ENCODE results near the gene TRIM17.
"Not testable (repeated sequence)": the region's sequence is repeated elsewhere in the genome, so short reads cannot be mapped to it uniquely, and the experiment has no call there.

The TRIM17 gene

DNA sequence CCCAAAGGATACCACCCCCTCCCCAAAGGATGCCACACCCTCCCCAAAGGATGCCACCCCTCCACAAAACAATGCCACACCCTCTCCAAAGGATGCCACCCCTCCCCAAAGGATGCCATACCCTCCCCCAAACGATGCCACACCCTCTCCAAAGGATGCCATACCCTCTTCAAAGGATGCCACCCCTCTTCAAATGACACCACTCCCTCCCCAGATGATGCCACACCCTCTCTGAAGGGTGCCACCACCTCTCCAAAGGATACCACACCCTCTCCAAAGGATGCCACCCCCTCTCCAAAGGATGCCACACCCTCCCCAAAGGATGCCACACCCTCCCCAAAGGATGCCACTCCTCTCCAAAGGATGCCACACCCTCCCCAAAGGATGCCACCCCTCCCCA lies 21.6 kb upstream of the TRIM17 start:
- TF ChIP-seq GATA1 (IDR thresholded peaks at IDR 0.05; ENCODE audit: low read depth, low read length) = no peak
- TF ChIP-seq POLR2A (IDR thresholded peaks at IDR 0.05; ENCODE audit: low read length) = no peak
- no peak for DNase-seq

GRCh38 chr1:228437424-228437962 lies 20.8 kb upstream of the TRIM17 start:
- TF ChIP-seq POLR2A (IDR thresholded peaks at IDR 0.05; ENCODE audit: low read length) = no peak
- TF ChIP-seq GATA1 (IDR thresholded peaks at IDR 0.05; ENCODE audit: low read depth, low read length) = no peak
- no peak for DNase-seq

DNA sequence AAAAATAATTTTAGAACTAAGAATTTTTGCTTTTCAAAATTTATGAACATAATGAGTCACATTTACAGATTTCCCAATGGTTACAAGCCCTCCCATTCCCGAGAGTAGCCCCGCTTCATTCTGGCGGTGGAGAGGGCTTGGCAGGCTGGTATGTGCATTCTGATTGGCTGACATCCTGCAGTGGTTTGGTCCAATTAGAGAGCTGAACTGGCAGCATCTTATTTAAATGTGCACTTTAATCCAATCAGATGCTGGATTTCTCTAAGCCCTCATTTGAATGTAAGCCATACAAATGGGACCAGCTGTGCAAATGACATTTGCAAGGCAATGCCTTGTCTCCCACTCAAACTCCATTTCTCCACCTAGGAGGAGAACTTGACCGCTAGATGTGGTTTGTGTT lies 18.0 kb upstream of the TRIM17 start:
- TF ChIP-seq POLR2A (IDR thresholded peaks at IDR 0.05; ENCODE audit: low read length) = no peak
- TF ChIP-seq GATA1 (IDR thresholded peaks at IDR 0.05; ENCODE audit: low read depth, low read length) = no peak
- no peak for DNase-seq

DNA sequence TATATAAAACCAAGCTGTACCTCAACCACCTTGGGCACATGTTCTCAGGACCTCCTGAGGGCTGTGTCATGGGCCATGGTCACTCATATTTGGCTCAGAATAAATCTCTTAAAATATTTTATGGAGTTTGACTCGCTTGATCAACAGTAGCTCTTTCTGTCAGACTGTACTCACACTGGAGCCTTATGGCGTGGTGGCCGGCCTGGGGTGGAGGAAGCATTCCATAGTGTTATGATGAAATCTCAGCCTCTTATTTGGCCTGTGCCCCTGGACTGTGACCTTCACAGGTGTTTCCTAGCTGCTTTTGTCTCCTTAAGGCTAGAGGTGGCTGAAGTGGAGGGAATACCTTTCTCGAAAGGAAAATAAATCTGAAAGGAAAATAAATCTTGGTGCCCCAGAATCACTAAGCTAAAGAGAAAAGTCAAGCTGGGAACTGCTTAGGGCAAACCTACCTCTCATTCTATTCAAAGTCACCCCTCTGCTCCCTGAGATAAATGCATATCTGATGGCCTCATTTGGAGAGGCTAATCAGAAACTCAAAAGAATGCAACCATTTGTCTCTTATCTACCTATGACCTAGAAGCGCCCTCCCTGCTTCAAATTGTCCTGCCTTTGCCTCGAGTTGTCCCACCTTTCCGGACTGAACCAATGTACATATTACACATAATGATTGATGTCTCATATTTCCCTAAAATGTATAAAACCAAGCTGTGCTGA lies 16.8 kb upstream of the TRIM17 start:
- DNase-seq = not testable (repeated sequence)

GRCh38 chr1:228430243-228430642 lies 13.6 kb upstream of the TRIM17 start:
- no peak for TF ChIP-seq POLR2A (IDR thresholded peaks at IDR 0.05; ENCODE audit: low read length)
- no peak for TF ChIP-seq GATA1 (IDR thresholded peaks at IDR 0.05; ENCODE audit: low read depth, low read length)

GRCh38 chr1:228429698-228430097 lies 13.0 kb upstream of the TRIM17 start:
- DNase-seq = no peak
- TF ChIP-seq POLR2A (IDR thresholded peaks at IDR 0.05; ENCODE audit: low read length) (no peak), GATA1 (IDR thresholded peaks at IDR 0.05; ENCODE audit: low read depth, low read length) (no peak)

More at GRCh38 chr1:228430243-228430642, 13.6 kb upstream of the TRIM17 start:
- no peak for DNase-seq

DNA sequence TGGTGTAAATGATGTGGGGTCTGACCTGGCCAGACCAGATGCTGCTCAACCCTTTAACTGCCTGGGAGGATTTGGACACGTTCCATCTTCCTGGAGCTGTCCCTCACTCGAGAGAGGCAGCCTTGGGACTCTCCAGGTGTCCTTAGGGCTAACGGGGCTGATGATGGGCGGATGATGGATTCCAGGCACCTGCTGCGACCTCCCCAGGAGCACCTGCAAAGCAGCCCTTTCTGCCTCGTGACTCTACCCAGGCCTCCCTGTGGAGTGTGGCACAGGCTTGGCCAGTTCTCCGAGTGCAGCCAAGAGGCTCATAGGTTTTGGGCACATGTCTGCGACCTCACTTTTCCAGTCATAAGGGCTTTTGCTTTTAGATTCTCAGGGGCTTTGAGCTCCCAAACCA lies 12.3 kb upstream of the TRIM17 start:
- TF ChIP-seq POLR2A (IDR thresholded peaks at IDR 0.05; ENCODE audit: low read length) = no peak
- TF ChIP-seq GATA1 (IDR thresholded peaks at IDR 0.05; ENCODE audit: low read depth, low read length) = no peak
- DNase-seq = no peak

- DNase-seq = no peak
- TF ChIP-seq GATA1 (IDR thresholded peaks at IDR 0.05; ENCODE audit: low read depth, low read length) (no peak), POLR2A (IDR thresholded peaks at IDR 0.05; ENCODE audit: low read length) (no peak)
Measured at GRCh38 chr1:228428412-228428811, 11.8 kb upstream of the TRIM17 start.

- no peak for TF ChIP-seq GATA1 (IDR thresholded peaks at IDR 0.05; ENCODE audit: low read depth, low read length)
- TF ChIP-seq POLR2A (IDR thresholded peaks at IDR 0.05; ENCODE audit: low read length) = no peak
- DNase-seq = no peak
Measured at GRCh38 chr1:228426518-228427175, 10.0 kb upstream of the TRIM17 start.

DNA sequence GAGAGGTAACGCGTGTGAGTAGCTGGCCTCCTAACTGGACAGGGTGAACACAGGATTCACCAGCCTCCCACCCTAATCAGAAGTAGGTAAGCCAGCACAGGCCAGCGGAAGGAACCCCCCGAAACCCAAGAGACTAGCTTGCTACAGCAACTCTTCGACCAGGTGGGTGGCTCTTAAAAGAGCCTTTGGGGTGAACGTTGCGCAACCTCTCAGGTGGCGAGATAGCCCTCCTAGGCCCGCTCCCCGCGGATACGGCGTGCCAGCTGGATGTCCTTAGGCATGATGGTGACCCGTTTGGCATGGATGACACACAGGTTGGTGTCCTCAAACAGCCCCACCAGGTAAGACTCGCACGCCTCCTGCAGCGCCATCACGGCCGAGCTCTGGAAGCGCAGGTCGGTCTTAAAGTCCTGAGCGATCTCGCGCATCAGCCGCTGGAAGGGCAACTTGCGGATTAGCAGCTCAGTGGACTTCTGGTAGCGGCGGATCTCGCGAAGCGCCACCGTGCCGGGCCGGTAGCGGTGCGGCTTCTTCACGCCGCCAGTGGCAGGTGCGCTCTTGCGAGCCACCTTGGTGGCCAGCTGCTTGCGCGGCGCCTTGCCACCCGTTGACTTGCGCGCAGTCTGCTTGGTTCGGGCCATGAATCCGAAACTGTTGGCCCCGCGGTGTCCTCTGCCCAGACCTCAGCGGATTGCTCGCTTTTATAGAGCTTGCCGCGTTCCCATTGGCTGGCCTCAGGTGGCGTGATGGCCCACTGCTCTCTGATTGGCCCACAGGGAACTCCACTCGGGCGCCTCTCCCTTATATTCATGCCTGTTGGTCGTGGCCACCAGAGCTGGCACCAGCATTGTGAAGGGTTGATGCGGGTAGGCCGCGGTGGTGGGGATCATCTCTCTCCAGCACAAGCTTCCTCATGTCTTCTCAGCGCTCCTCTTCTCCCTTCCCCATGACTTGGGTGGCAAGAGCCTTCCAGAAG lies 8.3 kb upstream of the TRIM17 start:
- TF ChIP-seq GATA1 (IDR thresholded peaks at IDR 0.05; ENCODE audit: low read depth, low read length) (no peak), POLR2A (IDR thresholded peaks at IDR 0.05; ENCODE audit: low read length) (no peak)
- no peak for DNase-seq

- no peak for DNase-seq
- TF ChIP-seq POLR2A (IDR thresholded peaks at IDR 0.05; ENCODE audit: low read length) = no peak
- no peak for TF ChIP-seq GATA1 (IDR thresholded peaks at IDR 0.05; ENCODE audit: low read depth, low read length)
Measured at GRCh38 chr1:228423404-228424053, 6.9 kb upstream of the TRIM17 start.

DNA sequence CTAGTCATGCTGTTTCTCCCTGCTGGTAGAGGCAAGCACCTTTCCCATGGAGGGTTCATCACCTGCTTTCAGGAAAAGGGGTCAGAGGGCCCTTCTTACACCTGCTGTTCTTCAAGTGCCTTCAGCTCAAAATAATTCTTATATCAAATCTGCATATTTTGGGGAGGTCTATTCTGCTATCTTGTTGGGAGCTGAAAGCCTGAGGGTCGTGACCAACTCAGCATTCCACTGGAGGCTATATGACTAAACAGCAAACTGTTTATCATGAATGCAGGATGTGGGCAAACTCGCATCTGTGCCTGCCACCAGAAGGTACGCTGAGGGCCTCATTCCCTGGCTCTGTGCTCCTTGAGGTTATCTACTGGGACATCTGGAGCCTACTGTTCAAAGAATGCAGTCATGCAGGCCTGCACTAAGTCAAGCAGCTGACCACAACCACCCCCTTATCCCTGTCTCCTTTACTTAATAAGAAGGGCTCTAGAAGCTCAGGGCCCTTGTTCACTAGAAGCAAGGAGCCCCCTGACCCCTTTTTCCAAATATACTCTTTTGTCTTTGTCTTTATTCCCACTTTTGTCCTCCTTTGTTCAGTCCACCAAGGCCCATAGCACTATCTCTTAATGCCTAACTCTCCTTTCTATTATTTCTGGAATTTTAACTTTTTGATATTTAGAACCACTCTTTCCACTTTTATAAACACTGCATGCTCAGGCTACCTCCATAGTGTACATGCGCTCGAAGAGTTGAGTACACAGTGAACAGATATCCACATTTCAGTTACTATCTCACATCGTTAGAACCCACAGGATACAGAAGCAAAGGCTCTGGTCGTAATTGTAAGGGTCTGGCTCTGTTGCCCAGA lies 4.5 kb upstream of the TRIM17 start:
- TF ChIP-seq GATA1 (IDR thresholded peaks at IDR 0.05; ENCODE audit: low read depth, low read length) (no peak), POLR2A (IDR thresholded peaks at IDR 0.05; ENCODE audit: low read length) (no peak)
- DNase-seq = peak; percentile 34 to 81
